HepG2 (cell line): ENCODE measurements around the gene RAB42. TPM values are rescaled to one million over a fixed set of nuclear protein-coding genes. Genes with fewer than 3 reads are reported as not detected.
A peak's percentile ranks its signal among the peaks of the same experiment; 100 is the strongest.

Experiments used
- ATAC-seq: fragments of 200-7000 bp; cut with Tn5 transposase; 3 replicates; pipeline ENCODE4 v1.9.1; 2020; ENCODE audit warnings: mild to moderate bottlenecking, moderate library complexity
- BruUV-seq: library from RNA; stranded (reverse); fragments of 400-500 nt; replicated peaks from 2 replicates; lab custom pipeline; 2021; lab: Mats Ljungman, UMichigan
- CTCF ChIA-PET: fragments of 300-600 bp; formaldehyde crosslinking; extraction: SDS; loops from one replicate; lab custom pipeline; 2021; ENCODE audit warnings: low total read pairs, inconsistent platforms, low intra/inter-chr PET ratio; lab: Yijun Ruan, JAX
- POLR2A ChIA-PET: fragments of 350-600 bp; sonication (Branson Sonifier 250); formaldehyde crosslinking; loops from one replicate; lab custom pipeline; 2020; ENCODE audit warnings: antibody characterized with exemption, inconsistent platforms; lab: Yijun Ruan, JAX
- DNase-seq: peaks from one replicate; pipeline ENCODE4 v3.0.0-alpha.2; 2015; ENCODE audit warnings: low spot score
- FAIRE-seq: peaks from 3 replicates; lab custom pipeline; 2011; peaks lifted over from hg19 to GRCh38; lab: Jason Lieb, UNC
- H2AFZ ChIP-seq: one replicate; pipeline ENCODE4 v1.6.1; 2011; ENCODE audit warnings: low read length, inconsistent platforms
- H3K27ac ChIP-seq: fragments of 300-600 bp; 3 replicates; pipeline ENCODE4 v1.8.0; 2011; ENCODE audit warnings: mixed run types, mild to moderate bottlenecking, mixed read lengths, low read length, inconsistent platforms; ENCODE audit not compliant: insufficient read depth; ENCODE audit errors: extremely low read length
- H3K27me3 ChIP-seq, 2 experiments: fragments of 200-600 bp in 1 of 2; 2 replicates in 1 of 2; 3 replicates in 1 of 2; pipeline versions ENCODE4 v1.6.0 to v1.8.0; 2011; ENCODE audit warnings: low read length in 2 of 2, mild to moderate bottlenecking in 2 of 2, moderate library complexity in 2 of 2, inconsistent platforms in 1 of 2; ENCODE audit not compliant: insufficient read depth in 2 of 2, control insufficient read depth in 1 of 2
- H3K36me3 ChIP-seq, 2 experiments: fragments of 200-600 bp in 1 of 2; replicated peaks in 1 of 2; 2 replicates in 1 of 2; 3 replicates in 1 of 2; pipeline versions ENCODE4 v1.5.1 to v1.8.0; 2011; ENCODE audit warnings: low read length in 2 of 2, inconsistent platforms in 1 of 2; ENCODE audit not compliant: insufficient read depth in 2 of 2, control insufficient read depth in 1 of 2
- H3K4me1 ChIP-seq: 2 replicates; pipeline ENCODE4 v1.5.1; 2012; ENCODE audit warnings: low read length, inconsistent platforms; ENCODE audit not compliant: insufficient read depth
- H3K4me2 ChIP-seq: 2 replicates; pipeline ENCODE4 v1.6.0; 2011; ENCODE audit warnings: low read depth, low read length, inconsistent platforms
- H3K4me3 ChIP-seq, 3 experiments: fragments of 200-600 bp in 1 of 3; sonication (generic), shearing (Covaris generic) in 1 of 3; replicated peaks in 1 of 3; 2 replicates each; pipeline ENCODE4 v1.5.1; 2011 to 2016; ENCODE audit warnings: low read length in 3 of 3, inconsistent platforms in 2 of 3, low read depth in 2 of 3, mild to moderate bottlenecking in 2 of 3, control low read depth in 1 of 3, mixed read lengths in 1 of 3; ENCODE audit not compliant: insufficient read depth in 1 of 3
- H3K79me2 ChIP-seq: one replicate; pipeline ENCODE4 v1.6.1; 2011; ENCODE audit warnings: low read length, inconsistent platforms; ENCODE audit not compliant: insufficient read depth
- H3K9ac ChIP-seq: 2 replicates; pipeline ENCODE4 v1.6.0; 2011; ENCODE audit warnings: mild to moderate bottlenecking, low read depth, low read length, inconsistent platforms; ENCODE audit not compliant: insufficient read depth
- H3K9me3 ChIP-seq: 2 replicates; pipeline ENCODE4 v1.5.1; 2012; ENCODE audit warnings: mild to moderate bottlenecking, low read length
- H4K20me1 ChIP-seq: 2 replicates; pipeline ENCODE4 v1.6.0; 2011; ENCODE audit warnings: inconsistent platforms, mild to moderate bottlenecking, low read length, moderate library complexity; ENCODE audit not compliant: insufficient read depth
- DMAP1 ChIP-seq: IDR thresholded peaks from 2 replicates; pipeline ENCODE4 v1.6.1; 2016
- ISL2 ChIP-seq: sonication (generic); formaldehyde crosslinking; IDR thresholded peaks from 2 replicates; pipeline ENCODE4 v1.5.0; 2020; ENCODE audit warnings: missing genetic modification reagents
- MBNL3 ChIP-seq: fragments of 250-450 bp; sonication (Bioruptor Pico); conservative IDR thresholded peaks from 2 replicates; pipeline ENCODE4 v1.8.0; 2022; ENCODE audit warnings: mild to moderate bottlenecking, inconsistent platforms
- MED1 ChIP-seq: sonication (generic); formaldehyde crosslinking; IDR thresholded peaks from 2 replicates; pipeline ENCODE4 v1.4.0; 2020; ENCODE audit warnings: missing genetic modification reagents
- MNT ChIP-seq: fragments of 450-650 bp; IDR thresholded peaks from 2 replicates; pipeline ENCODE4 v1.6.1; 2016
- NR2F6 ChIP-seq, 2 experiments: IDR thresholded peaks; 2 replicates each; pipeline ENCODE4 v1.6.1; 2016; ENCODE audit warnings: antibody characterized with exemption in 1 of 2, mild to moderate bottlenecking in 1 of 2
- SAP130 ChIP-seq: IDR thresholded peaks from 2 replicates; pipeline ENCODE4 v1.6.1; 2016; ENCODE audit warnings: low read depth
- SOX5 ChIP-seq: IDR thresholded peaks from 2 replicates; pipeline ENCODE4 v1.6.1; 2016; ENCODE audit warnings: borderline replicate concordance
- TBX2 ChIP-seq: sonication (generic); formaldehyde crosslinking; IDR thresholded peaks from 2 replicates; pipeline ENCODE4 v1.5.0; 2020; ENCODE audit warnings: missing genetic modification reagents, mild to moderate bottlenecking, borderline replicate concordance
- TCF7 ChIP-seq: sonication (generic); IDR thresholded peaks from 2 replicates; pipeline ENCODE4 v1.6.1; 2016; ENCODE audit warnings: antibody characterized with exemption, low read depth
- TEAD3 ChIP-seq: optimal IDR thresholded peaks from 2 replicates; pipeline ENCODE3; 2016; ENCODE audit warnings: borderline replicate concordance
- ZBTB38 ChIP-seq: sonication (generic); formaldehyde crosslinking; IDR thresholded peaks from 2 replicates; pipeline ENCODE4 v1.5.1; 2020; ENCODE audit warnings: mild to moderate bottlenecking, missing genetic modification reagents
- ZNF761 ChIP-seq: sonication (generic); formaldehyde crosslinking; conservative IDR thresholded peaks from 2 replicates; pipeline ENCODE4 v1.4.0; 2020; ENCODE audit warnings: mild to moderate bottlenecking, missing genetic modification reagents
- WGBS: methylation state at CpG from one replicate; pipeline ENCODE4 v1.1.6; 2017; ENCODE audit warnings: low lambda C conversion rate; 5-methylcytosine and 5-hydroxymethylcytosine counted together
- in situ Hi-C: cut with HindIII; loops from 2 replicates; pipeline ENCODE4 v1.10.0; 2017; ENCODE audit warnings: low pct_unique_long_range_greater_than_20kb; ENCODE audit not compliant: extremely low pct_ligation_motif_present
- intact Hi-C: fragments of 100-400 bp; cut with micrococcal nuclease; formaldehyde crosslinking; loops from one replicate; pipeline ENCODE4 v1.10.0; 2022; ENCODE audit not compliant: unreplicated experiment
- polyA plus RNA-seq, 8 experiments: library from polyadenylated mRNA; depleted of rRNA in 3 of 8; stranded (reverse) in 7 of 8; unstranded in 1 of 8; fragments of >200 nt; fragmentation: Illumina TruSeq in 4 of 8; extraction: Trizol in 4 of 8; gene quantifications; 2 replicates each; pipeline versions ENCODE4 v1.2.1 to v1.2.3, GENCODE V29; 2011 to 2016; ENCODE audit warnings: low read depth in 4 of 8, missing spikeins in 1 of 8, mixed read lengths in 1 of 8; ENCODE audit not compliant: insufficient read depth in 1 of 8
- total RNA-seq, 5 experiments: library from RNA; depleted of rRNA; stranded (reverse); fragments of >200 nt; fragmentation: Illumina TruSeq; extraction: Trizol; gene quantifications; 2 replicates each; pipeline ENCODE4 v1.2.3, GENCODE V29; 2016; ENCODE audit warnings: low read depth in 1 of 5
- TF ChIP-seq, protein P1 (sequence below): sonication (generic); formaldehyde crosslinking; conservative IDR thresholded peaks from 2 replicates; pipeline ENCODE4 v1.4.0; 2020; ENCODE audit warnings: mild to moderate bottlenecking, missing genetic modification reagents, moderate library complexity

The RAB42 gene
- total and polyA plus RNA-seq, 2 of the 13 experiments (the other 11 are each of a cell fraction or from before 2014, with no cell fraction given), result 10.4 to 166 TPM

GRCh38 chr1:28604962-28605361, 12.9 kb downstream of the RAB42 start:
- H4K20me1 ChIP-seq, result no peaks in the 10 kb centered on the region
- TF ChIP-seq MNT, result peak; percentile 65
- TF ChIP-seq TBX2 (CRISPR knock-in tag), result no peak
- no peak for TF ChIP-seq ZNF761
- TF ChIP-seq SAP130 (CRISPR knock-in tag), result no peak
- no peak for TF ChIP-seq ZBTB38 (CRISPR knock-in tag)
- ChIA-PET POLR2A (interaction anchor here (0.6 to 2.0 kb wide), 2 partner anchors 23 to 24 kb away, joined by 3 to 7 read pairs; no protein-coding TSS in a partner anchor), CTCF (no interaction called here)
- BruUV-seq, result no TSS peak
- no peak overlapping the region for H2AFZ ChIP-seq
- no peaks in the 10 kb centered on the region for H3K79me2 ChIP-seq
- ATAC-seq (no peak), FAIRE-seq (no peak), DNase-seq (no peak)
- H3K4me2 ChIP-seq, result no peak overlapping the region
- H3K4me3 ChIP-seq, result no peak overlapping the region
- intact Hi-C loops, result loop anchor here (5.0 kb wide), 1 partner anchor 248 kb away; no protein-coding TSS in a partner anchor
- WGBS, result 70% methylated on average over 6 of the region's 6 CpGs
- no peaks in the 10 kb centered on the region for H3K27me3 ChIP-seq
- in situ Hi-C loops, result loop anchor here (5.0 to 25.0 kb wide), 2 partner anchors 88 to 193 kb away; no protein-coding TSS in a partner anchor
- H3K27ac ChIP-seq, result no peak overlapping the region
- H3K36me3 ChIP-seq, result peaks cover 0 to 4% of the 10 kb centered on the region in 2 experiments; a peak in 2 of 5 replicates
- H3K4me1 ChIP-seq, result peaks cover 40% of the 10 kb centered on the region
- H3K9ac ChIP-seq, result no peak overlapping the region
- no peaks in the 10 kb centered on the region for H3K9me3 ChIP-seq

GRCh38 chr1:28606771-28607170, 14.7 kb downstream of the RAB42 start:
- Histone ChIP-seq H3K9me3 (no peaks in the 10 kb centered on the region), H2AFZ (no peak overlapping the region), H3K79me2 (no peaks in the 10 kb centered on the region), H3K4me3 (no peak overlapping the region), H4K20me1 (no peaks in the 10 kb centered on the region), H3K27me3 (no peaks in the 10 kb centered on the region), H3K4me1 (peaks cover 36% of the 10 kb centered on the region), H3K36me3 (peaks cover 0 to 4% of the 10 kb centered on the region in 2 experiments; a peak in 2 of 5 replicates), H3K9ac (peak overlapping the region; percentile 10; the same call in 1 of the 2 replicates), H3K27ac (peak overlapping the region; percentile 50), H3K4me2 (peak overlapping the region; percentile 33; the same call in 1 of the 2 replicates)
- no TSS peak for BruUV-seq
- intact Hi-C loops (no loop called here), in situ Hi-C loops (loop anchor here (25.0 kb wide), 1 partner anchor 194 kb away; no protein-coding TSS in a partner anchor)
- peak; percentile 91 for DNase-seq
- CTCF ChIA-PET, result no interaction called here
- POLR2A ChIA-PET, result interaction anchor here (1.0 to 2.0 kb wide), 3 partner anchors 11 to 37 kb away, joined by 3 to 7 read pairs (median 3); partner anchors contain the start of gene TAF12
- peak; percentile 93 for ATAC-seq
- WGBS, result 46% methylated on average over 2 of the region's 2 CpGs
- FAIRE-seq, result no peak
- peak; percentile 69 for TF ChIP-seq SAP130 (CRISPR knock-in tag)
- peak; percentile 56 for TF ChIP-seq TEAD3 (CRISPR knock-in tag)
- TF ChIP-seq MED1, result 0 out of 2 replicates have a peak, but pooled peaks have one; percentile 32
- TF ChIP-seq DMAP1 (CRISPR knock-in tag), result no peak
- no peak for TF ChIP-seq TCF7
- TF ChIP-seq NR2F6 (IDR thresholded peaks at IDR 0.05), result no peak; the same call in 1 of the 2 replicates
- TF ChIP-seq NR2F6 (CRISPR knock-in tag; IDR thresholded peaks at IDR 0.05), result 0 out of 2 replicates have a peak, but pooled peaks have one; percentile 58
- TF ChIP-seq, protein P1, sequence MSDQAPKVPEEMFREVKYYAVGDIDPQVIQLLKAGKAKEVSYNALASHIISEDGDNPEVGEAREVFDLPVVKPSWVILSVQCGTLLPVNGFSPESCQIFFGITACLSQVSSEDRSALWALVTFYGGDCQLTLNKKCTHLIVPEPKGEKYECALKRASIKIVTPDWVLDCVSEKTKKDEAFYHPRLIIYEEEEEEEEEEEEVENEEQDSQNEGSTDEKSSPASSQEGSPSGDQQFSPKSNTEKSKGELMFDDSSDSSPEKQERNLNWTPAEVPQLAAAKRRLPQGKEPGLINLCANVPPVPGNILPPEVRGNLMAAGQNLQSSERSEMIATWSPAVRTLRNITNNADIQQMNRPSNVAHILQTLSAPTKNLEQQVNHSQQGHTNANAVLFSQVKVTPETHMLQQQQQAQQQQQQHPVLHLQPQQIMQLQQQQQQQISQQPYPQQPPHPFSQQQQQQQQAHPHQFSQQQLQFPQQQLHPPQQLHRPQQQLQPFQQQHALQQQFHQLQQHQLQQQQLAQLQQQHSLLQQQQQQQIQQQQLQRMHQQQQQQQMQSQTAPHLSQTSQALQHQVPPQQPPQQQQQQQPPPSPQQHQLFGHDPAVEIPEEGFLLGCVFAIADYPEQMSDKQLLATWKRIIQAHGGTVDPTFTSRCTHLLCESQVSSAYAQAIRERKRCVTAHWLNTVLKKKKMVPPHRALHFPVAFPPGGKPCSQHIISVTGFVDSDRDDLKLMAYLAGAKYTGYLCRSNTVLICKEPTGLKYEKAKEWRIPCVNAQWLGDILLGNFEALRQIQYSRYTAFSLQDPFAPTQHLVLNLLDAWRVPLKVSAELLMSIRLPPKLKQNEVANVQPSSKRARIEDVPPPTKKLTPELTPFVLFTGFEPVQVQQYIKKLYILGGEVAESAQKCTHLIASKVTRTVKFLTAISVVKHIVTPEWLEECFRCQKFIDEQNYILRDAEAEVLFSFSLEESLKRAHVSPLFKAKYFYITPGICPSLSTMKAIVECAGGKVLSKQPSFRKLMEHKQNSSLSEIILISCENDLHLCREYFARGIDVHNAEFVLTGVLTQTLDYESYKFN (CRISPR knock-in tag), result 0 out of 2 replicates have a peak, but pooled peaks have one; percentile 20
- no peak for TF ChIP-seq MBNL3 (CRISPR knock-in tag)
- TF ChIP-seq SOX5 (CRISPR knock-in tag), result peak; percentile 25; the same call in 1 of the 2 replicates
- TF ChIP-seq ISL2 (CRISPR knock-in tag), result 0 out of 2 replicates have a peak, but pooled peaks have one; percentile 21
